Ishikawa (cell line): ENCODE data around the gene KLHDC7B.

Experiments used
- CEBPB ChIP-seq: IDR thresholded peaks from 2 replicates; pipeline ENCODE4 v1.6.1; 2012
- CREB1 ChIP-seq: IDR thresholded peaks from 2 replicates; pipeline ENCODE4 v1.6.1; 2012; ENCODE audit warnings: low read depth
- EGR1 ChIP-seq: IDR thresholded peaks from 2 replicates; pipeline ENCODE4 v1.6.1; 2012
- EP300 ChIP-seq: IDR thresholded peaks from 2 replicates; pipeline ENCODE4 v1.6.1; 2012; ENCODE audit warnings: borderline replicate concordance
- FOXM1 ChIP-seq: IDR thresholded peaks from 2 replicates; pipeline ENCODE4 v1.6.1; 2012; ENCODE audit warnings: low read depth, borderline replicate concordance
- NFIC ChIP-seq: IDR thresholded peaks from 2 replicates; pipeline ENCODE4 v1.6.1; 2012
- RAD21 ChIP-seq: IDR thresholded peaks from 2 replicates; pipeline ENCODE4 v1.6.1; 2012; ENCODE audit warnings: low read depth
- TAF1 ChIP-seq: IDR thresholded peaks from 2 replicates; pipeline ENCODE4 v1.6.1; 2012; ENCODE audit warnings: low read depth, mild to moderate bottlenecking
- TCF12 ChIP-seq: IDR thresholded peaks from 2 replicates; pipeline ENCODE4 v1.6.1; 2012; ENCODE audit warnings: low read depth
- TEAD4 ChIP-seq: IDR thresholded peaks from 2 replicates; pipeline ENCODE4 v1.6.1; 2012
- YY1 ChIP-seq: IDR thresholded peaks from 2 replicates; pipeline ENCODE4 v1.6.1; 2012; ENCODE audit warnings: low read depth
- ZBTB7A ChIP-seq: IDR thresholded peaks from 2 replicates; pipeline ENCODE4 v1.6.1; 2012; ENCODE audit warnings: low read depth
- TF ChIP-seq, protein P1 (sequence below): IDR thresholded peaks from 2 replicates; pipeline ENCODE4 v1.6.1; 2012
- TF ChIP-seq, protein P2 (sequence below): IDR thresholded peaks from 2 replicates; pipeline ENCODE4 v1.6.1; 2012; ENCODE audit warnings: low read depth, mild to moderate bottlenecking

Gene KLHDC7B

DNA sequence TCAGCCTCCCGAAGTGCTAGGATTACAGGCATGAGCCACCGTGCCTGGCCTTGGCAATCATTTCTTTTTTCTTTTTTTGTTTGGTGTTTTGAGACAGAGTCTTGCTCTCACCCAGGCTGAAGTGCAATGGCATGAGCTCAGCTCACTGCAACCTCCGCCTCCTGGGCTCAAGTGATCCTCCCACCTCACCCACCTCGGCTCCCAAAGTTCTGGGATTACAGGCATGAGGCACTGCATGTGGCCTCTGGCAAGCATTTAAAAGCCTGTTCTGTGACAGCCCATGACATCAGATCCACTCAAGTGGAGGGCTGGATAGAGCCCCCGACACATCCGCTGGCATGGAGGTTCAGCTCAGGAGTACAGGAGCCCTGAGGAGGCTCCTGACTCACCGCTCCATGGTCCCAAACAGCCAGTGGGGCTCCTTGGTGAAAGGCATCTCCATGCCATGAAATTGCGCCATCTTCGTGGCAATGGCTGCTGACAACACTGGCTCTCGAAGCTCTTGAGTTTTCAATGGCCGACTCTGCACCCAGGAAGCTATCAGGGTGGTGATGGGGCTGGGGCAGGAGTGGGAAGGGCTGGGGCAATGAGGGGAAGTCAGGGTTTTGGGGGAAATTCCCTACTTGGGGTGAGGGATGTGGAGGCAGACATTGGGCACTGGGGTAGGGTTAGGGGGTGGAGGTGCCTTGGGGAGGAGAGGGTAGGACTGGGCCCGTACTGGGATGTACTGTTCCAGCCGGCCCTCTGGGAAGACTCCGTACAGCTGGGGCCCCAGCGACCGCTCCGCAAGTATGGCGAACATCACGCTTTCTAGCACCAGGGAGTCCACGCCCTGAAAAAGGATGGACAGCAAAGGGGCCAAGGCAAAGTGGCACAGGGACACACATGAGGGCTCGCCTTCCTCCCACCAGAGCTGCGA is 35.6 kb downstream of the KLHDC7B start:
- TF ChIP-seq YY1 (no peak), EP300 (no peak), CREB1 (no peak), NFIC (no peak), ZBTB7A (no peak)
- TF ChIP-seq, protein P1, sequence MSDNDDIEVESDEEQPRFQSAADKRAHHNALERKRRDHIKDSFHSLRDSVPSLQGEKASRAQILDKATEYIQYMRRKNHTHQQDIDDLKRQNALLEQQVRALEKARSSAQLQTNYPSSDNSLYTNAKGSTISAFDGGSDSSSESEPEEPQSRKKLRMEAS = no peak
- TF ChIP-seq, protein P2, sequence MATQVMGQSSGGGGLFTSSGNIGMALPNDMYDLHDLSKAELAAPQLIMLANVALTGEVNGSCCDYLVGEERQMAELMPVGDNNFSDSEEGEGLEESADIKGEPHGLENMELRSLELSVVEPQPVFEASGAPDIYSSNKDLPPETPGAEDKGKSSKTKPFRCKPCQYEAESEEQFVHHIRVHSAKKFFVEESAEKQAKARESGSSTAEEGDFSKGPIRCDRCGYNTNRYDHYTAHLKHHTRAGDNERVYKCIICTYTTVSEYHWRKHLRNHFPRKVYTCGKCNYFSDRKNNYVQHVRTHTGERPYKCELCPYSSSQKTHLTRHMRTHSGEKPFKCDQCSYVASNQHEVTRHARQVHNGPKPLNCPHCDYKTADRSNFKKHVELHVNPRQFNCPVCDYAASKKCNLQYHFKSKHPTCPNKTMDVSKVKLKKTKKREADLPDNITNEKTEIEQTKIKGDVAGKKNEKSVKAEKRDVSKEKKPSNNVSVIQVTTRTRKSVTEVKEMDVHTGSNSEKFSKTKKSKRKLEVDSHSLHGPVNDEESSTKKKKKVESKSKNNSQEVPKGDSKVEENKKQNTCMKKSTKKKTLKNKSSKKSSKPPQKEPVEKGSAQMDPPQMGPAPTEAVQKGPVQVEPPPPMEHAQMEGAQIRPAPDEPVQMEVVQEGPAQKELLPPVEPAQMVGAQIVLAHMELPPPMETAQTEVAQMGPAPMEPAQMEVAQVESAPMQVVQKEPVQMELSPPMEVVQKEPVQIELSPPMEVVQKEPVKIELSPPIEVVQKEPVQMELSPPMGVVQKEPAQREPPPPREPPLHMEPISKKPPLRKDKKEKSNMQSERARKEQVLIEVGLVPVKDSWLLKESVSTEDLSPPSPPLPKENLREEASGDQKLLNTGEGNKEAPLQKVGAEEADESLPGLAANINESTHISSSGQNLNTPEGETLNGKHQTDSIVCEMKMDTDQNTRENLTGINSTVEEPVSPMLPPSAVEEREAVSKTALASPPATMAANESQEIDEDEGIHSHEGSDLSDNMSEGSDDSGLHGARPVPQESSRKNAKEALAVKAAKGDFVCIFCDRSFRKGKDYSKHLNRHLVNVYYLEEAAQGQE = no peak

DNA sequence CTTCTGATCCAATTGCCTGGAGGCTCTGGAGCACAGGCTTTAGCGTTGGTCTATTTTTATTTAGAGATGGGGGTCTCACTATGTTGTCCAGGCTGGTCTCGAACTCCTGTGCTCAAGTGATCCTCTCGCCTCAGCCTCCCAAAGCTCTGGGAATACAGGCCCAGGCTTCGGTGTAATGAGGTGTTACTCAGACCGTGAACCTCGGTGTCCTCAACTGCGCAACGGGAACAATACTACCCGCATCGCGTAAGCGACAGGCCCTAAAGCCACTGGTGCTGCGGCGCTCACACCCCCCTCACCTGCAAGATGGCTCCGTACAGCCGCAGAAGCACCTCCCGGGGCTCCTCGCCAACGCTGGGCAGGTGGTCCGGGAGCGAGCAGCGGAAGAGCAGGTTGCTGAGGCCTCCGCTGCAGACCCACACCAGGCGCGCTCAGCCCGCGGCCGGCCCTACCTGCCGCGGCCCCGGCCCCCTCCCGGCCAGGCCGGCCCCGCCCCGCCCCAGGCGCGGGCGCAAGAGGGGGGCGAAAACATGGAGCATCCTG is 36.3 kb downstream of the KLHDC7B start:
- TF ChIP-seq TCF12 = 0 out of 2 replicates have a peak, but pooled peaks have one; percentile 28
- TF ChIP-seq CREB1 = no peak
- no peak for TF ChIP-seq RAD21

DNA sequence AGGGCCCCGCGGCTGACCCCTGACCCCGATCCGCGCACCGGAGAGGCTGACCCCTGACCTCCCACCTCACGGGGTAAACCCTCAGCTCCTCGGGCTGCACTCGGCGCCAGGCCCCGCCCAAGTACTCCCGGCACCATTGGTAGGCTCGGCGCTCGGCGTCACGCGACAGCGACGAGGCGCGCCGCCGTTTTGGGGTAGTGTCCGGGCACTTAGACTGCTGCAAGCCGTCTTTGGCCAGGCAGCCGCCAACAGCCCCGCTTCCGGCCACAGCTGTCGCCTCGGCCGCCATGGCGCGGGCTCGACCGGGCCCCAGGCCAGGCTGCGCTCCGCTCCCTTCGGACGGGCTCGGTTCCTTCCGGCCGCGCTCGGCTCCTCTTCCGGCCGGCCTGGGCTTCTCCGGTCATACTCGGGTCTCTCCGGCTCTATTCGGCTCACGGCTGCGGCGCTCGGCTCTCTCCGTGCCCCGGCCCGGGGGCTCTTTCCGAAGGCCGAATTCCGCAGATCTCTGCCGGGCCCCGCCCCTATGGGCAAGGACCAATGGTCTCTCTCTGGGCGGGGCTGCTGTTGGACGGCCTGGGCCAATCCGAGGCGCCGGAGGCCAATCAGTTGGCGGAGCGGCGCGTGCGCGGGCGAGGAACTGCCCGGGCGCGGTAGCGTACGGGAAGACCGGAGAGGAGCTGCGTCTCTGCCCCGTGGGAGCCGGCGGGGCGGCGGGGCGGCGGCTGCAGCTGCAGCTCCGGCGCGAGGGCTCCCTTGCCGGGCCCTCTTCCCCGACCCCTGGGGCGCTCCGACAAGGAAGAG is 37.0 kb downstream of the KLHDC7B start, which contains the start of gene CHKB:
CHKB (minus strand) TSS at position 357 of the 801 bp plus-strand sequence; CDS start at position 289, 68 bp downstream.
- TF ChIP-seq, protein P1 = no peak; the same call in none of the 2 replicates
- TF ChIP-seq CEBPB = no peak
- peak; percentile 83 for TF ChIP-seq YY1
- peak; percentile 84 for TF ChIP-seq TAF1
- TF ChIP-seq TCF12 = 0 out of 2 replicates have a peak, but pooled peaks have one; percentile 14
- peak; percentile 4; the same call in 1 of the 2 replicates for TF ChIP-seq TEAD4
- TF ChIP-seq CREB1 = no peak
- TF ChIP-seq, protein P2 = no peak
- TF ChIP-seq EGR1 = peak; percentile 63; the same call in 1 of the 2 replicates
- peak; percentile 25; the same call in 1 of the 2 replicates for TF ChIP-seq NFIC
- TF ChIP-seq ZBTB7A = no peak
- TF ChIP-seq EP300 = no peak
- TF ChIP-seq RAD21 = no peak

DNA sequence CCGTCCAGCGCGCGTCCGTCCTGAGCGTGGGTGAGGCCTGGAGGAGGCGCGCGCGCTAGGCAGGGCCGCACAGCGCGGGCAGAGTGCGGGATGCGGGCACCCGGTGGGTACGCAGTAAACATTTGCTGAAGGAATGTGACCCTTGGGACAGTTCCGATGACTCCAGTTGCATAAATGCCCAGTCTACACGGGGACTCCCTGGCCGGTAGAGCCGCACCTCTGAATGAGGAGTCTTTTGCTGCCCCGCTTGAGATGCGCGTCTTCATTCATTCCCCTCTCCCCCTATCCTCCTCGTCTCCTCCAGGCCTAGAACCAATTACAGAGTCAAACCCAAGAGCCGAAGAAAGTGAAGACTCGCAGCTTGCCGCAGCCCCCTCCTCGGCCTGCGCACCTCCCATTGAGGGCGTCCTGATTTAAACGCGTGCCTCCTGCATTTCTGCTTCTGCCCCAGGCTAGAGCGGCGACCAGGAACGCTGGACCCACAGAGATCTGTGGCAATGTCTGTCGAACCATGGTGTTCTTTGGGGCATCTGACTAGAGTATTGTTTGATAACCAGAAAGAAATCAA is 37.7 kb downstream of the KLHDC7B start:
- TF ChIP-seq RAD21 (no peak; the same call in 1 of the 2 replicates), CREB1 (no peak), FOXM1 (no peak)

DNA sequence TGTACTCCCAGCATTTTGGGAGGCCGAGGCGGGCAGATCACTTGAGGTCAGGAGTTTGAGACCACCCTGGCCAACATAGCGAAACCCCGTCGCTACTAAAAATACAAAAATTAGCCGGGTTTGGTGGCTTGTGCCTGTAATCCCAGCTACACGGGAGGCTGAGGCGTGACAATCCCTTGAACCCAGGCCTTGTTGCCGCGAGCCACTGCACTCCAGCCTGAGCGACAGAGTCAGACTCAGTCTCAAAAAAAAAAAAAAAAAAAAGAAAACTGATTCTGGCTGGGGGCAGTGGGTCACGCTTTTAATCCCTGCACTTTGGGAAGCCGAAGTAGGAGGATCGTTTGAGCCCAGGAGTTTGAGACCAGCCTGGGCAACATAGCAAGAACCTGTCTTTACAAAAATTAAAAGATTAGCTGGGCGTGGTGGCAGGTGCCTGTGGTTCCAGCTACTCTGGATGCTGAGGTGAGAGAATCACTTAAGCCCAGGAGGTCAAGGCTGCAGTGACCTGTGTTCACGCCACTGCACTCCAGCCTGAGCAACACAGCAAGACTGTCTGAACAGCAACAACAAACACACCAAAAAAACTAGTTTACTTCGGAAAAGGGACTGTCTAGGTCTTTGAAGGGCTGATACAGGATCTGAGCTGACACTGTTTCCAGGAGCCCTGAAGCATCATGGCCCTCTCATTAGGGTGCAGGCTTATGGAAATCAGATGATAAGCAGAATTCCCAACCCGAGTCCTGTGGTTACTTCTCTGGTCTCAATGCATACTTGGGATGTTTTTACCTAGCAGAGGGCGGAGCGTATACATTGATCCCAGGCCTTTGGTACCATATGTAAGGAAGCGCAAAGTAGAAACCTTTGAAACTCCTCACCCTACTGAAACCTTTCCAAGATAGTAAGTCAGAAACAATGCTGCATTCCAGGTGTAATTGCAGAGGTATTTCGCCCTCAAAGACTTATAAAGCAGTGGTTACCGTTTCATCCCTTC is 38.7 kb downstream of the KLHDC7B start:
- TF ChIP-seq ZBTB7A (no peak), NFIC (no peak), CEBPB (no peak)
- TF ChIP-seq, protein P2 = no peak
